DOHH2 (cell line): ENCODE measurements around the gene CKS1B.

Experiments
- H3F3A ChIP-seq: fragments of 200-600 bp; sonication (generic), shearing (Covaris generic); 2 replicates; pipeline ENCODE4 v1.6.0; 2016; ENCODE audit warnings: antibody characterized with exemption, mild to moderate bottlenecking; ENCODE audit not compliant: control insufficient read depth, insufficient read depth
- H3K27ac ChIP-seq: fragments of 200-600 bp; sonication (generic); 2 replicates; pipeline ENCODE4 v1.5.1; 2014; ENCODE audit warnings: low read depth, mild to moderate bottlenecking, low read length, moderate library complexity
- H3K27me3 ChIP-seq: fragments of 200-600 bp; sonication (generic); 2 replicates; pipeline ENCODE4 v1.6.1; 2014; ENCODE audit warnings: mild to moderate bottlenecking, low read length, mixed read lengths; ENCODE audit not compliant: control insufficient read depth
- H3K36me3 ChIP-seq: fragments of 200-600 bp; sonication (generic); 2 replicates; pipeline ENCODE4 v1.6.1; 2014; ENCODE audit warnings: mild to moderate bottlenecking, low read length, moderate library complexity, mixed read lengths; ENCODE audit not compliant: control insufficient read depth
- H3K4me1 ChIP-seq: fragments of 200-600 bp; sonication (generic); 2 replicates; pipeline ENCODE4 v1.6.1; 2014; ENCODE audit warnings: mild to moderate bottlenecking, low read length, mixed read lengths; ENCODE audit not compliant: control insufficient read depth
- H3K4me2 ChIP-seq: fragments of 200-600 bp; sonication (generic); 2 replicates; pipeline ENCODE4 v1.6.0; 2014; ENCODE audit warnings: mild to moderate bottlenecking, low read length, moderate library complexity
- H3K4me3 ChIP-seq: fragments of 200-600 bp; sonication (generic); 2 replicates; pipeline ENCODE4 v1.5.1; 2014; ENCODE audit warnings: mild to moderate bottlenecking, low read length, mixed read lengths
- H3K79me2 ChIP-seq: fragments of 200-600 bp; sonication (generic); 2 replicates; pipeline ENCODE4 v1.6.1; 2014; ENCODE audit warnings: mild to moderate bottlenecking, low read length, mixed read lengths; ENCODE audit not compliant: control insufficient read depth
- H3K9me2 ChIP-seq: fragments of 200-600 bp; sonication (generic); replicated peaks from 2 replicates; pipeline ENCODE4 v1.6.1; 2014; ENCODE audit warnings: mild to moderate bottlenecking, low read length, mixed read lengths; ENCODE audit not compliant: control insufficient read depth
- H3K9me3 ChIP-seq: fragments of 200-600 bp; sonication (generic); 2 replicates; pipeline ENCODE4 v1.6.1; 2014; ENCODE audit warnings: antibody characterized with exemption, low read length, mixed read lengths; ENCODE audit not compliant: control insufficient read depth, insufficient read depth
- H4K20me1 ChIP-seq: fragments of 200-600 bp; sonication (generic); 2 replicates; pipeline ENCODE4 v1.6.0; 2014; ENCODE audit warnings: low read depth, mild to moderate bottlenecking, antibody characterized with exemption, low read length, moderate library complexity; ENCODE audit not compliant: control insufficient read depth, insufficient read depth
- CTCF ChIP-seq: fragments of 200-600 bp; sonication (generic); IDR thresholded peaks from one replicate; pipeline ENCODE4 v1.5.1; 2014; ENCODE audit warnings: antibody characterized with exemption, mild to moderate bottlenecking, low read depth, low read length; ENCODE audit not compliant: poor library complexity, severe bottlenecking
- EZH2phosphoT487 ChIP-seq: fragments of 200-600 bp; sonication (generic); IDR thresholded peaks from 2 replicates; pipeline ENCODE4 v1.6.1; 2017; ENCODE audit warnings: borderline replicate concordance, mild to moderate bottlenecking, antibody characterized with exemption, low read length, moderate library complexity, mixed read lengths

Gene CKS1B

GRCh38 chr1:155009221-155009711, 34.8 kb downstream of the CKS1B start:
- no peak overlapping the region for H3K4me3 ChIP-seq
- H3K4me2 ChIP-seq, result peak overlapping the region; percentile 43
- H3K79me2 ChIP-seq, result peaks cover 12% of the 10 kb centered on the region
- peaks cover 4% of the 10 kb centered on the region; the same call in 1 of the 2 replicates for H3K36me3 ChIP-seq
- H3K9me3 ChIP-seq, result no peaks in the 10 kb centered on the region
- H3K4me1 ChIP-seq, result peaks cover 90% of the 10 kb centered on the region
- H3K27ac ChIP-seq, result no peak overlapping the region
- no peak for TF ChIP-seq CTCF
- no peak for TF ChIP-seq EZH2phosphoT487
- no peaks in the 10 kb centered on the region for H3K27me3 ChIP-seq
- H3F3A ChIP-seq, result peaks cover 32% of the 10 kb centered on the region
- H4K20me1 ChIP-seq, result no peaks in the 10 kb centered on the region
- H3K9me2 ChIP-seq, result no peaks in the 10 kb centered on the region

GRCh38 chr1:155009742-155010141, 35.3 kb downstream of the CKS1B start:
- H3K36me3 ChIP-seq, result peaks cover 7% of the 10 kb centered on the region
- H3K27ac ChIP-seq, result no peak overlapping the region
- TF ChIP-seq EZH2phosphoT487, result no peak
- no peak for TF ChIP-seq CTCF
- H3K9me3 ChIP-seq, result no peaks in the 10 kb centered on the region
- no peaks in the 10 kb centered on the region for H3K9me2 ChIP-seq
- H3K4me2 ChIP-seq, result peak overlapping the region; percentile 53
- no peaks in the 10 kb centered on the region for H4K20me1 ChIP-seq
- peak overlapping the region; percentile 27; the same call in 1 of the 2 replicates for H3K4me3 ChIP-seq
- peaks cover 28% of the 10 kb centered on the region for H3F3A ChIP-seq
- peaks cover 7% of the 10 kb centered on the region for H3K79me2 ChIP-seq
- peaks cover 90% of the 10 kb centered on the region for H3K4me1 ChIP-seq
- no peaks in the 10 kb centered on the region for H3K27me3 ChIP-seq

DNA sequence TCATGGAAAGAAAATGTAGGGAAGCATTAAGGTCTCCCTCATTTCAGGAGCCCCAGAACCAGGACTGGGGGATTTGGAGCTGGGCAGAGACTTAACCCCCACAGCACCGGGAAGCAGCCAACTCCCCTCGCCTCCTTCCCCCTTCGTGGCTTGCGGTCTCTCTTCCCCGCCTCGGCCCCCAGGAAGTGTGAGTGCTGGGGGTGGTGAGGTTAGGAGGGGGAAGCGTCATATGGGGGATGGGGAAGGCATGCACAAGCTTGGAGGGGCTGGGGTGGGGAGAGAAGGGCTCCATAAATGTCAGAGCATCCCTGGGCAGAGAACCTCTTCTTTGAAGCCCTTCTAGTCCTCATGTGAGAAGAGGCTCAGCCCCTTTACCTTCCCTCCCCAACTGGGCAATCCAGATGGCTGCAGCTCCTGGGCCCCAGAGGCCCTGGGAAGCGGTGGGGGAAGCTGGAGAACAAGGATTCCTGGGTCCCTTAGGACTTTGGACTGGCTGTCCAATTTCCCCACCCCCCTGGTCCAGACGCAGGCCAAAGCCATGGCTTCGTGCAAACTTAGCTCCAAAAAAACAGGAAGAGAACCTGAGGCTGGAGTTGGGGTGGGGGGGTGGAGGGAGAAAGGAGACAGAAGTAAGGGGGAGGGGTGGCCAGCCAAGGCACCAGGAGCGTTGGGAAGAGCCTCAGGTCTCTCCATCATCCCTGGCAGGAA, 35.9 kb downstream of the CKS1B start:
- no peak overlapping the region for H3K27ac ChIP-seq
- peaks cover 90% of the 10 kb centered on the region for H3K4me1 ChIP-seq

More for the DNA sequence above, 35.9 kb downstream of the CKS1B start:
- peaks cover 13% of the 10 kb centered on the region for H3K36me3 ChIP-seq
- H3K27me3 ChIP-seq, result no peaks in the 10 kb centered on the region
- H3F3A ChIP-seq, result peaks cover 26% of the 10 kb centered on the region
- peak overlapping the region; percentile 53 for H3K4me2 ChIP-seq
- H3K4me3 ChIP-seq, result peak overlapping the region; percentile 27; the same call in 1 of the 2 replicates
- TF ChIP-seq CTCF, result no peak
- no peaks in the 10 kb centered on the region for H4K20me1 ChIP-seq
- no peaks in the 10 kb centered on the region for H3K9me3 ChIP-seq
- H3K9me2 ChIP-seq, result no peaks in the 10 kb centered on the region
- peaks cover 4% of the 10 kb centered on the region; the same call in 1 of the 2 replicates for H3K79me2 ChIP-seq
